ENCODE data around the gene TMEM217.
A peak's percentile ranks its signal among the peaks of the same experiment; 100 is the strongest.

The TMEM217 gene

GRCh38 chr6:37177935-37178517 lies 79.9 kb downstream of the TMEM217 start:
- DNase-seq: no peak

- DNase-seq: peak; percentile 42 to 53 (median 48)
Observed at GRCh38 chr6:37177077-37177934, 80.6 kb downstream of the TMEM217 start.

- DNase-seq: peak in 1 of 3 donors; percentile 43
Observed at GRCh38 chr6:37176268-37177076, 81.5 kb downstream of the TMEM217 start.

GRCh38 chr6:37175332-37176267 lies 82.3 kb downstream of the TMEM217 start:
- DNase-seq: peak in 1 of 3 donors; percentile 32

GRCh38 chr6:37174515-37175331 lies 83.2 kb downstream of the TMEM217 start:
- no peak for DNase-seq

- no peak for DNase-seq
Observed at GRCh38 chr6:37174196-37174514, 83.8 kb downstream of the TMEM217 start.

- DNase-seq: peak; percentile 72 to 87 (median 82)
Observed at GRCh38 chr6:37173493-37174195, 84.3 kb downstream of the TMEM217 start.

GRCh38 chr6:37172912-37173492 lies 84.9 kb downstream of the TMEM217 start:
- DNase-seq: no peak

- peak; percentile 88 to 93 (median 92) for DNase-seq
Observed at GRCh38 chr6:37171970-37172812, 85.8 kb downstream of the TMEM217 start.

- peak; percentile 33 to 48 (median 36) for DNase-seq
Observed at GRCh38 chr6:37171201-37171969, 86.6 kb downstream of the TMEM217 start.

GRCh38 chr6:37170273-37171200 lies 87.4 kb downstream of the TMEM217 start:
- peak; percentile 52 to 74 (median 72) for DNase-seq

GRCh38 chr6:37169496-37170272 lies 88.3 kb downstream of the TMEM217 start, which contains the start of gene PIM1:
Gene PIM1, plus strand, starts transcription at chr6:37170152. Its CDS starts 424 bp downstream, at chr6:37170576.
- peak; percentile 94 to 100 (median 99) for DNase-seq

GRCh38 chr6:37168811-37169495 lies 89.0 kb downstream of the TMEM217 start:
- DNase-seq: peak; percentile 92 to 97 (median 92)

- peak in 1 of 3 donors; percentile 36 for DNase-seq
Observed at GRCh38 chr6:37168163-37168758, 89.7 kb downstream of the TMEM217 start.

- no peak for DNase-seq
Observed at GRCh38 chr6:37162740-37163139, 95.2 kb downstream of the TMEM217 start.

All from suppressor macrophage treated with lipopolysaccharide for 1 hour (primary cell).